ENCODE results near the gene KCNK15. TPM values are rescaled to one million over a fixed set of nuclear protein-coding genes. Genes with fewer than 3 reads are reported as not detected.

KCNK15 gene
- total RNA-seq, 4 donors from 2014 or later = 0.54 TPM; not detected in 3

DNA sequence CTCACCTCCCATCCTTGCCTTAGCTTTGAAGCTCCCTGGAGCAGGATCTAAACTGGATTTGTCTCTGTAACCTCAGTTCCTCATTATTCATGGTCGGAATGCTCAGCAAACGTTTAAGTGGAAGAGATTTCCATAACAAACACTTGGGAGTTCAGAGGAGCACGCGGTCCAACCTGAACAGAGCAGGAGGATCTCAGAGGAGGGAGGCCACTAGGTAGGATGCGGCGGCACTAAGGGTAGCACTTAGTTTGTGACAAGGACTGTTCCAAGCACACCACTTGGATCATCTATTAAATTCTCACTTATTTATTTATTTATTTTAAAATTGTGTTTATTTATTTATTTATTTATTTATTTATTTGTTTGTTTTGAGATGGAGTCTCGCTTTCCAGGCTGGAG, 43.8 kb upstream of the KCNK15 start:
- H3K27ac ChIP-seq = no peak overlapping the region
- no peak for DNase-seq
- TF ChIP-seq, protein P1, sequence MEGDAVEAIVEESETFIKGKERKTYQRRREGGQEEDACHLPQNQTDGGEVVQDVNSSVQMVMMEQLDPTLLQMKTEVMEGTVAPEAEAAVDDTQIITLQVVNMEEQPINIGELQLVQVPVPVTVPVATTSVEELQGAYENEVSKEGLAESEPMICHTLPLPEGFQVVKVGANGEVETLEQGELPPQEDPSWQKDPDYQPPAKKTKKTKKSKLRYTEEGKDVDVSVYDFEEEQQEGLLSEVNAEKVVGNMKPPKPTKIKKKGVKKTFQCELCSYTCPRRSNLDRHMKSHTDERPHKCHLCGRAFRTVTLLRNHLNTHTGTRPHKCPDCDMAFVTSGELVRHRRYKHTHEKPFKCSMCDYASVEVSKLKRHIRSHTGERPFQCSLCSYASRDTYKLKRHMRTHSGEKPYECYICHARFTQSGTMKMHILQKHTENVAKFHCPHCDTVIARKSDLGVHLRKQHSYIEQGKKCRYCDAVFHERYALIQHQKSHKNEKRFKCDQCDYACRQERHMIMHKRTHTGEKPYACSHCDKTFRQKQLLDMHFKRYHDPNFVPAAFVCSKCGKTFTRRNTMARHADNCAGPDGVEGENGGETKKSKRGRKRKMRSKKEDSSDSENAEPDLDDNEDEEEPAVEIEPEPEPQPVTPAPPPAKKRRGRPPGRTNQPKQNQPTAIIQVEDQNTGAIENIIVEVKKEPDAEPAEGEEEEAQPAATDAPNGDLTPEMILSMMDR (IDR thresholded peaks at IDR 0.05) = no peak
- no peak for TF ChIP-seq POLR2A (IDR thresholded peaks at IDR 0.05)

DNA sequence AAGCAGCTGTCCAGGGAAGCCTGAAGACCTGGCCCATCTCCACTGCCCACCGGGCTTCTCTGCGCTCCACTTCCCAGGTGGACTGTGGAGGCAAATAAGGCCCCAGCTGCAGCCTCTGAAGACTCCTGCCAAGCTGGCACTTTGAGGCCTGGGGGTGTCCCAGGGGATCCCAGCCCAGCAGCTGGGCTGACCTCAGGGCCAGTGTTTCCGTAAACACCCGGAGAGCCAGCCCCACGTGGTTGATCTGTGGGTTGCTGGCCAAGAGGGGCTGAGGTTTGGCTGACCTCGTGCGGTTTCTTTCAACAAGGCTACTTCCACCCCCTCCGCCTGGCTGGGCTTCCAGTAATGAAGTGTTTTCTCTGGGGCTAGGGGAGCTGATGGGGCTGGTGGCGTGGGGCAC, 42.9 kb upstream of the KCNK15 start:
- H3K9me3 ChIP-seq = no peaks in the 10 kb centered on the region
- TF ChIP-seq, protein P1 (IDR thresholded peaks at IDR 0.05) = no peak
- TF ChIP-seq POLR2A (IDR thresholded peaks at IDR 0.05) = no peak
- no peak overlapping the region for H3K4me3 ChIP-seq
- H3K27ac ChIP-seq = peak overlapping the region in 2 of 4 donors; percentile 46
- DNase-seq = peak in 2 of 3 donors; percentile 76 to 86
- H3K36me3 ChIP-seq = no peaks in the 10 kb centered on the region
- peaks cover 0 to 16% (median 5%) of the 10 kb centered on the region in 4 donors for H3K4me1 ChIP-seq
- no peaks in the 10 kb centered on the region for H3K27me3 ChIP-seq

More for the DNA sequence above, 43.8 kb upstream of the KCNK15 start:
- H3K4me1 ChIP-seq = peaks cover 0 to 16% (median 5%) of the 10 kb centered on the region in 4 donors
- H3K36me3 ChIP-seq = no peaks in the 10 kb centered on the region
- H3K27me3 ChIP-seq = no peaks in the 10 kb centered on the region
- no peaks in the 10 kb centered on the region for H3K9me3 ChIP-seq
- no peak overlapping the region for H3K4me3 ChIP-seq

- TF ChIP-seq, protein P1 (IDR thresholded peaks at IDR 0.05) = no peak
- no peak for TF ChIP-seq POLR2A (IDR thresholded peaks at IDR 0.05)
- no peaks in the 10 kb centered on the region for H3K36me3 ChIP-seq
- H3K4me1 ChIP-seq = peaks cover 0 to 16% (median 5%) of the 10 kb centered on the region in 4 donors
- DNase-seq = no peak
- no peak overlapping the region for H3K4me3 ChIP-seq
- H3K9me3 ChIP-seq = no peaks in the 10 kb centered on the region
- no peaks in the 10 kb centered on the region for H3K27me3 ChIP-seq
- H3K27ac ChIP-seq = peak overlapping the region in 2 of 4 donors; percentile 46
These were observed 42.3 kb upstream of the KCNK15 start for GRCh38 chr20:44703183-44703925.

DNA sequence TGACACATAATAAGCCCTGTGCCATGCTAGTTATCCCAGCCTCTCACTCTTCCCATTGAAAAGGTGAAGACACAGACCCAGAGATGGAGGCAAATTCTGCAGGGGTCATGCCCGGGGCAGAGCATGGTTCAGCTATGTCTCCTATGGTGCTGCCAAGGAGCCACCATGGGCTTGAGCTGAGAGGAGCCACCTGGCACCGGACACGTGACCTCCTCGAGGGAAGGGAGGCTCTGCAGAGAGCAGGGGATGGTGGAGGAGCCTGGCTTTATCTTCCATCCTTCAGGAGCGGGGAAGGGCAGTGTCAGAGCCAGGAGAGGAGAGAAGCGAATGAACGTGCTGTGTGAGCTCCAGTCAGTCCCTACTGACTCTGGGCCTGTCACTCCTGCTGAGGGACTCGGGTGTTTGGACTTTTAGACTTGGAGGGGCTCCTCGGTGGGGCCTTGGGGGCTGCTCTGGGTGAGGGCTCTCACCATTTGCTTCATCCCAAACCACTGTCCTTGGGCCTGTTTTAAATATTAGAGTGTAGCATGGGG, 41.6 kb upstream of the KCNK15 start:
- TF ChIP-seq POLR2A (IDR thresholded peaks at IDR 0.05) = no peak
- TF ChIP-seq, protein P1 (IDR thresholded peaks at IDR 0.05) = no peak
- no peaks in the 10 kb centered on the region for H3K27me3 ChIP-seq
- no peak overlapping the region for H3K27ac ChIP-seq
- no peak overlapping the region for H3K4me3 ChIP-seq
- no peaks in the 10 kb centered on the region for H3K36me3 ChIP-seq
- no peaks in the 10 kb centered on the region for H3K9me3 ChIP-seq
- H3K4me1 ChIP-seq = peaks cover 0 to 16% (median 5%) of the 10 kb centered on the region in 4 donors
- DNase-seq = no peak

DNA sequence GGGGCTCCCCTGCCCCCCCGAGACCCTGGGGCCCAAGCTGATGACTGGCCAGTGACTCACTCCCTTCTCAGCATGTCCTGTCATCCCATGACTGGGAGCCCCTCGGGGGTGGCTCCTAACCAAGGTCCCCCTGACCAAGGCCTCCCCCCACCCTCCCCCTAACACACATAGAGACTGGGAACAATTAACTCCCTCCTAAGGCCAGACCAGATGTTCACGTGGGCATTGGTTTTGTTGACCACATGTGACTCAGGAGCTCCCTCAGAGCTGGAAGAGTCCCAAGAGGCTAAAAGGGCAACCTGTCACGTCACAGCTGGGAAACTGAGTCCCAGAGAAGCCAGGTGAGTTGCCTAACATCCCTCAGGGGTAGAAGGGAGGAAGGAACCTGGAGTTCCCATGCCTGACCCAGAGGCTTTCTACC, 41.1 kb upstream of the KCNK15 start:
- H3K27ac ChIP-seq = no peak overlapping the region
- H3K36me3 ChIP-seq = no peaks in the 10 kb centered on the region
- H3K9me3 ChIP-seq = no peaks in the 10 kb centered on the region
- no peaks in the 10 kb centered on the region for H3K27me3 ChIP-seq
- DNase-seq = no peak
- TF ChIP-seq, protein P1 (IDR thresholded peaks at IDR 0.05) = no peak
- no peak for TF ChIP-seq POLR2A (IDR thresholded peaks at IDR 0.05)
- H3K4me3 ChIP-seq = no peak overlapping the region
- H3K4me1 ChIP-seq = peaks cover 0 to 16% (median 5%) of the 10 kb centered on the region in 4 donors

All from Peyer's patch (tissue), 4 donors.